VCaP (cell line): ENCODE data around the gene DEXI.

ENCODE experiments used
- H3K27ac ChIP-seq: fragments of 450-650 bp; 2 replicates; pipeline ENCODE4 v1.5.1; 2017
- TF ChIP-seq, protein P1 (sequence below): fragments of 450-650 bp; conservative IDR thresholded peaks from 2 replicates; pipeline ENCODE4 v1.5.1; 2017; ENCODE audit warnings: mild to moderate bottlenecking, moderate library complexity

DEXI gene

DNA sequence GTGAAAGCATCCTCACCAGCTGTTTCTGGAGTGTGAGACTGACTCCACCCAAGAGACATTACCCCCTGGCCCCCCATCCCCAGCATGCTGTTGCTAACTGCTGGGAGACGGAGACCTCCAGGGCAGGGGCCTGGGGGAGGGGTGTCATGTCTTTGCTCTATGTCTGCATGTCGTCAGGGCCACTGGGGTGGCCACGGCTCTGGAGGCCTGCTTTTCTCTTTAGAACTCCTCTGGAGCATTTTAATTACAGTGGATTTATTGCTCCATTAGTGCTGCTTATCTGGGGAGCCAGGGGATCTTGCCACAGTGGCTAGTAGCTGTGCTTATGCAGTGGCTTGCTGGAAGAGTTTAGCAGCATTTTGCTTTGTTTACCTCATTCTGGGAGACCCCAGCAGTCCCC, 34.4 kb upstream of the DEXI start:
- TF ChIP-seq, protein P1, sequence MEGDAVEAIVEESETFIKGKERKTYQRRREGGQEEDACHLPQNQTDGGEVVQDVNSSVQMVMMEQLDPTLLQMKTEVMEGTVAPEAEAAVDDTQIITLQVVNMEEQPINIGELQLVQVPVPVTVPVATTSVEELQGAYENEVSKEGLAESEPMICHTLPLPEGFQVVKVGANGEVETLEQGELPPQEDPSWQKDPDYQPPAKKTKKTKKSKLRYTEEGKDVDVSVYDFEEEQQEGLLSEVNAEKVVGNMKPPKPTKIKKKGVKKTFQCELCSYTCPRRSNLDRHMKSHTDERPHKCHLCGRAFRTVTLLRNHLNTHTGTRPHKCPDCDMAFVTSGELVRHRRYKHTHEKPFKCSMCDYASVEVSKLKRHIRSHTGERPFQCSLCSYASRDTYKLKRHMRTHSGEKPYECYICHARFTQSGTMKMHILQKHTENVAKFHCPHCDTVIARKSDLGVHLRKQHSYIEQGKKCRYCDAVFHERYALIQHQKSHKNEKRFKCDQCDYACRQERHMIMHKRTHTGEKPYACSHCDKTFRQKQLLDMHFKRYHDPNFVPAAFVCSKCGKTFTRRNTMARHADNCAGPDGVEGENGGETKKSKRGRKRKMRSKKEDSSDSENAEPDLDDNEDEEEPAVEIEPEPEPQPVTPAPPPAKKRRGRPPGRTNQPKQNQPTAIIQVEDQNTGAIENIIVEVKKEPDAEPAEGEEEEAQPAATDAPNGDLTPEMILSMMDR: no peak
- H3K27ac ChIP-seq: no peak overlapping the region

GRCh38 chr16:10972819-10973464, 30.7 kb upstream of the DEXI start:
- H3K27ac ChIP-seq: no peak overlapping the region
- TF ChIP-seq, protein P1: no peak

DNA sequence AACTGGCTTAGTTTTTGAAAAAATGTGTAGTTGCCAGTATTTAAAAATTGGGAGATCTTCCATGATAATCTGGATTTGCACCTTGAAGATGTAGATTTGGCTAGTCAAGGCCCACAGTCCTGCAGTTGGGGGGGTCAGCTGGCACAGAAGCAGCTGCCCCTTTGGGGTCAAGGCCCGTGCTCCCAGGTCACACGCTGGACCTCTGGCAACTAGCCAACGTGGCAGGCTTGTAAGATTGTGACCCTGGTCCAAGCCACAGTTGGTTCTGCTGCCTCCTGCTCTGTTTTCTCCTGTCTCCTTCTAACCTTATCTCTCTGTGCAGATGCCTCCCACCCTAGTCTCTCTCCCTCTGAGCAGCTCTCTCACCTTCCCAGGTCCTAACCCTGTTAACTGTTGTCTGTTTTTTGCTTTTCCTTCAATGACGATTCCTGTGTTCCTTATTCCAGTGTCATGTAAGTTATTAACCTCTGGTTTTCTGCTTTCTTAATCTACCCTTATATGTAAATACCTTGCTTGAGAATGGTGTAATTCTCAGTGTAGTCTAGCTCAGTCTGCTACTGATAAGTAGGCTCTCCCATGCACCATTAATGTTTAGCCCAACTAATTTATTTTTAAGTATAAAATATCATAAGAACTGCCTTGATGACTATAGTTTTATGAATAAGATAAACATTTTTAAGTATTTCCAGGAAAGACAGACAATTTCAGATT, 30.0 kb upstream of the DEXI start:
- no peak overlapping the region for H3K27ac ChIP-seq
- TF ChIP-seq, protein P1: no peak

DNA sequence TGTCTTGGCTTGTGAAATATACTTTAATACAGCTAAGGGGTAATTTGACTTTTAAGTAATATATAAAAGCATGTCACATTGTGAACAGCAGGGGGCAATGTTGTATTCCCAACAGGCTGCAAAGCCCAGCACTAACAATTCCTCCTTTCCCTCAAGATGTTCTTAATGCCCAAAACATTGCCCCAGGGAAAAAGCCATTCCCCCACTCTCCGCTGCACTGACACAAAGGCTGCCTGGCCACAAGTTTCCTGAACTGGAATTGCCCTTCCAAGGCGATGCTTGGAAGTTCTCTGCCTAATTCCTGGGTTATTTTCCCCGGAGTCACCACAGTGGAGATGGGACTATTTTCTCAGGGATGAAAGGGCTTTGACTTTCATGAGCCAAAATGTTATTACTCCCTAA, 29.3 kb upstream of the DEXI start:
- TF ChIP-seq, protein P1: peak; percentile 77
- no peak overlapping the region for H3K27ac ChIP-seq

DNA sequence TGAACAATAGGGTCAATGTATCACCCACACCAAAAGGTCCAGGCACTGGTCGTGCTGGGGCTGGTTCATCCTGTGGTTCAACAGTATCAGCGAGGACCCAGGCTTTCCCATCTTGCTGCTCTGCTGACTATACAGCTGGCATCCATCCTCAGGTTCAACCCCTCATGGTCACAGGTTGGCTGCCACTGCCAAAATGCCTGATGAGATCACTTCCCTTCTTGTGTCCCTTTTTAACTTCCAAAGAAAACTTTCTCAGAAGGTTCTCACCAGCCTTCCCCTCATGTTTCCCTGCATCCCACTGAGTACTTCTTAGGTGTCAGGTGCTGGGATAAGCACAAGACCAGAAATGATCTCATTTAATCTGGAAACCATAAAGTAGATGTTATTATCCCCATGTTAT, 27.8 kb upstream of the DEXI start:
- TF ChIP-seq, protein P1: no peak
- H3K27ac ChIP-seq: no peak overlapping the region

GRCh38 chr16:10969615-10970014, 27.3 kb upstream of the DEXI start:
- TF ChIP-seq, protein P1: no peak
- H3K27ac ChIP-seq: no peak overlapping the region

DNA sequence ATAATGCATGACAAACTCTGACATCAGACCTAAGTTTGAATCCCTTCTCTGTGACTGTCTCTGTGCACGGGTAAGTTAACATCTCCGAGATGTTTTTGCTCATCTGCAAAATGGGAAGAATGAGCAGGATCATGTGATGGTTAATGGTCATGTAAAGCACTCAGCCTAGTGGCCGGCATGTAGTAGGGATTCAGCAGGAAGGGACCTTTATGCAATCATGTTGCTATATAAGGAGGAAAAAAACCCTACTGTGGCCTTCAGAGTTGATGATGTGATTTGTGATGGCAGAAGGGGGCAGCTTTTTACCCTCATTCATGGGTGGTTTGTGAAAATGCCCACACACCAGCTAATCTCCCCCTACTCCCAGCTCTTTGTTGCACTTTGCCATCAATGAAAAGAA, 26.2 kb upstream of the DEXI start:
- TF ChIP-seq, protein P1: no peak
- no peak overlapping the region for H3K27ac ChIP-seq
